ENCODE measurements around the gene FAM24B. TPM values are rescaled to one million over a fixed set of nuclear protein-coding genes. Genes with fewer than 3 reads are reported as not detected.

Gene FAM24B
- total RNA-seq, 1 experiment from 2014 or later = 16.3 TPM

DNA sequence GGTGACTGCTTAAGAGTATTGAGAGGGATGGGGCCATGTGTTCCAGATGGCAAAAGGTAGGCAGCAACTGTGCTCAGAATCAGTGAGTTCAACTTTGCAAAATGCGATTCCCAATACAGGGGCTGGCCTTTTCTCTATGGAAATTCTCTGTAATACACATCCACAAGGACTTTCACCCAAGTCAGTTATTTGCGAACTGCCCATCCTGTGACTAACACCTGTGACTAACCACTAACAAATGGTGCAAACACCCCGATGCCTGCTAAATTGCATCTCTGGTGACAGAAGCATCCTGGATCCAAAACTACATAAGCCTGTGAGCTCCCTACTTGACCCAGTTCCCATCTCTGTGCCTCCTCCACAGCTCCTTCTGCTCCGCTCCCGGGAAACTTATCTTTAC is 24.7 kb downstream of the FAM24B start:
- Histone ChIP-seq H3K27me3 (ENCODE audit: low read length) (no peaks in the 10 kb centered on the region), H3K4me1 (ENCODE audit: low read length) (peaks cover 2% of the 10 kb centered on the region; the same call in 1 of the 2 replicates), H2AFZ (ENCODE audit: low read length) (no peak overlapping the region), H3K4me2 (ENCODE audit: low read depth, low read length, poor library complexity, severe bottlenecking) (no peak overlapping the region), H3K9me2 (replicated peaks; ENCODE audit: insufficient read depth, low read length) (no peaks in the 10 kb centered on the region), H4K20me1 (ENCODE audit: insufficient read depth, low read depth, low read length) (no peaks in the 10 kb centered on the region), H3K9ac (ENCODE audit: low read length) (no peak overlapping the region), H3K27ac (ENCODE audit: low read length) (no peak overlapping the region), H3K79me2 (ENCODE audit: low read length) (peaks cover 48% of the 10 kb centered on the region), H3K36me3 (ENCODE audit: insufficient read depth, low read length) (peaks cover 8% of the 10 kb centered on the region), H3K9me3 (ENCODE audit: low read length) (no peaks in the 10 kb centered on the region), H3K4me3 (ENCODE audit: low read length) (no peak overlapping the region)
- no peak for DNase-seq

DNA sequence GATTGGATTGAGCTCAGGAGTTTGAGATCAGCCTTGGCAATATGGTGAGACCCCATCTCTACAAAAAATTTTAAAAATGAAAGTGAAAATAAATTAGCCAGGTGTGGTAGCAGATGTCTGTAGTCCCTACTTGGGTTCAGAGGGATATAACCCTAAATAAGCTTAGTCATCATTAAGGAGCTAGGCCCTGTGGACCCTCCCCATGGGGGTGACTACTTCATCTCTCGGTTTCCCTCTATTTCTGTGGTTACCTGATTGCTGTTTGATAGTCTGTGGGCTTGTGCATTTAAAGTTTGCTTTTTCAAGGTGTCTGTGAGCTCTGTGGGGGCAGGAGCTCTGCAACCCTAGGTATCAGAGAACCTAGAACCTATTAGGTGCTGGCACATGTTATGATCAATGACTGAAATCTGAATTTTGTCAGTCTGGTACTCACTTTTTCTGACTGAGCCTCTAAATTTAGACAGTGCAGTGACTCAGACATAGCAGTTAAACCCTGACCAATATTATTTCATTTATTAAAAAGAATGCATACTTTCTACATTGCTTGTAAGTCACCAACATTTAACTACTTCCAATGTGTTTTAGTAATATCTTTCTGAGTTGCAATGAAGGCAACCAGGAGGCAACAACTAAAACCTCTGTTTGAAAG is 25.6 kb downstream of the FAM24B start:
- H3K9me3 ChIP-seq (ENCODE audit: low read length) = no peaks in the 10 kb centered on the region
- no peak overlapping the region for H3K4me2 ChIP-seq (ENCODE audit: low read depth, low read length, poor library complexity, severe bottlenecking)
- no peak overlapping the region for H3K4me3 ChIP-seq (ENCODE audit: low read length)
- no peak for DNase-seq
- H4K20me1 ChIP-seq (ENCODE audit: insufficient read depth, low read depth, low read length) = no peaks in the 10 kb centered on the region
- no peak overlapping the region for H3K27ac ChIP-seq (ENCODE audit: low read length)
- peaks cover 6% of the 10 kb centered on the region for H3K36me3 ChIP-seq (ENCODE audit: insufficient read depth, low read length)
- H3K9ac ChIP-seq (ENCODE audit: low read length) = no peak overlapping the region
- no peak overlapping the region for H2AFZ ChIP-seq (ENCODE audit: low read length)
- no peaks in the 10 kb centered on the region for H3K9me2 ChIP-seq (replicated peaks; ENCODE audit: insufficient read depth, low read length)
- H3K4me1 ChIP-seq (ENCODE audit: low read length) = no peaks in the 10 kb centered on the region
- H3K79me2 ChIP-seq (ENCODE audit: low read length) = peaks cover 39% of the 10 kb centered on the region
- H3K27me3 ChIP-seq (ENCODE audit: low read length) = no peaks in the 10 kb centered on the region

DNA sequence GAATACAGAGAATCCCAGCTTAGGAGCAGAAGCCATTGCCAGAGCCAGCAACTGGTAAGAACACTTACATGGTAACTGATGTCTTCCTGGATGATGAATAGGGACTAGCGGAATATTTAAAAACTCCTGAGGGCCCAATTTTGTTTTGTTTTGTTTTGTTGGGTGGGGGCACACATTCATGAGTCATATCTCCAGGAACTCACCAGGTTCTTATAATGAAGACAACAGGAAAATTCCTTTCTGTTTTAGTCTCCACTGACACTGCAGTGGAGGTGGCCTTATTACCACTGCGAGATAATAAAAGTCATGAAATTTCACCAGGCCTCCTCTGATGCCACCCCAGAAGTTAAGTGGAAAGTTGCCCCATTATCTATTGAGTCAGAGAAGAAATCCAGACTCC is 27.1 kb downstream of the FAM24B start:
- no peak for DNase-seq
- no peaks in the 10 kb centered on the region for H3K9me2 ChIP-seq (replicated peaks; ENCODE audit: insufficient read depth, low read length)
- no peaks in the 10 kb centered on the region for H3K27me3 ChIP-seq (ENCODE audit: low read length)
- H4K20me1 ChIP-seq (ENCODE audit: insufficient read depth, low read depth, low read length) = no peaks in the 10 kb centered on the region
- peaks cover 28% of the 10 kb centered on the region for H3K79me2 ChIP-seq (ENCODE audit: low read length)
- H3K9ac ChIP-seq (ENCODE audit: low read length) = no peak overlapping the region
- H3K27ac ChIP-seq (ENCODE audit: low read length) = no peak overlapping the region
- H3K4me3 ChIP-seq (ENCODE audit: low read length) = no peak overlapping the region
- H2AFZ ChIP-seq (ENCODE audit: low read length) = no peak overlapping the region
- peaks cover 6% of the 10 kb centered on the region for H3K36me3 ChIP-seq (ENCODE audit: insufficient read depth, low read length)
- no peaks in the 10 kb centered on the region for H3K4me1 ChIP-seq (ENCODE audit: low read length)
- no peak overlapping the region for H3K4me2 ChIP-seq (ENCODE audit: low read depth, low read length, poor library complexity, severe bottlenecking)
- no peaks in the 10 kb centered on the region for H3K9me3 ChIP-seq (ENCODE audit: low read length)

DNA sequence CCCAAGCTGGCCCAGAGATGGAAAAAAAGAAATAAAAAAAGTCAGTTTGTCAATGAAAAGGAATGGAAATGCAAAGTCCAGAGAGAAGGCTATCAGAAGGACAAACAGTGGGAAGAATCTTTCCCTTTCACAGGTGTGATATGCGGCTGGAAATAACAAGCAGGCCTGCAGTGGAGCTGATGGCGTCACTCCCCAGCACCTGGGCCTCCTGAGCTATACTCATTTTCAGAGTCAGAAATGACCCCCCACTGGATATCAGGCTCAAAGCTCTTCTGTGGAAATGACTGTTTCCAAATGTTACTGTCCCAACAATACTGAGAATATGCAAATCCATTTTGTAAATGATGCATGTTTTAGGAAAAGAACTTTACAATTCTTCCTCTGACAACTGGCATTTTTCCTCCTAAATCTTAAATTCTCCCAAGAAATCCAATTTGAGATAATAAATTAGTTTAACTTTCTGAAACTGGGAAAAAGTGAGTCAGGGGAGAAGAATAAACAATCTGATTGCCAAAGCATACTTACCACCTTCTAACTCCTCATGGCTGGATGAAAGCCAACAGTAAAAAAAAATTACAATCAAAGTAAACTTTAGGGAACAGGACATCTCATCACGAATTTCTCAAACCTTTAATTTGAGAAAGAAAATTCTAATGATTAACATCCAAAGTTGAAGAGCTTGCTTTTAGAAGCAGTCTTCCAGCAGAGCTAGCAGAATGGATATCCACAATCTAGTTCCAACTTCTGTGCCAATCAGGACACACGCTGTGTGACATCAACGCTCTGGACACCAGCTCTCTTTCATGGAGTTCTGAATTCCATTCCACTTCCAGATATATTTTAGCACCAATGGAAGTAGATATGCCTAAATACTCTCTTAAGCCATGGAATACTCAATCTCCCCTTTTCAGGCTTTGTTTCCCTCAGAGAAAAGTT is 28.4 kb downstream of the FAM24B start:
- DNase-seq = no peak
- Histone ChIP-seq H4K20me1 (ENCODE audit: insufficient read depth, low read depth, low read length) (no peaks in the 10 kb centered on the region), H3K79me2 (ENCODE audit: low read length) (peaks cover 21% of the 10 kb centered on the region; the same call in 1 of the 2 replicates), H3K9ac (ENCODE audit: low read length) (no peak overlapping the region), H3K4me1 (ENCODE audit: low read length) (no peaks in the 10 kb centered on the region), H3K27ac (ENCODE audit: low read length) (no peak overlapping the region), H3K4me3 (ENCODE audit: low read length) (no peak overlapping the region), H3K9me3 (ENCODE audit: low read length) (no peaks in the 10 kb centered on the region), H3K9me2 (replicated peaks; ENCODE audit: insufficient read depth, low read length) (no peaks in the 10 kb centered on the region), H3K36me3 (ENCODE audit: insufficient read depth, low read length) (peaks cover 6% of the 10 kb centered on the region), H2AFZ (ENCODE audit: low read length) (no peak overlapping the region), H3K4me2 (ENCODE audit: low read depth, low read length, poor library complexity, severe bottlenecking) (no peak overlapping the region), H3K27me3 (ENCODE audit: low read length) (no peaks in the 10 kb centered on the region)

DNA sequence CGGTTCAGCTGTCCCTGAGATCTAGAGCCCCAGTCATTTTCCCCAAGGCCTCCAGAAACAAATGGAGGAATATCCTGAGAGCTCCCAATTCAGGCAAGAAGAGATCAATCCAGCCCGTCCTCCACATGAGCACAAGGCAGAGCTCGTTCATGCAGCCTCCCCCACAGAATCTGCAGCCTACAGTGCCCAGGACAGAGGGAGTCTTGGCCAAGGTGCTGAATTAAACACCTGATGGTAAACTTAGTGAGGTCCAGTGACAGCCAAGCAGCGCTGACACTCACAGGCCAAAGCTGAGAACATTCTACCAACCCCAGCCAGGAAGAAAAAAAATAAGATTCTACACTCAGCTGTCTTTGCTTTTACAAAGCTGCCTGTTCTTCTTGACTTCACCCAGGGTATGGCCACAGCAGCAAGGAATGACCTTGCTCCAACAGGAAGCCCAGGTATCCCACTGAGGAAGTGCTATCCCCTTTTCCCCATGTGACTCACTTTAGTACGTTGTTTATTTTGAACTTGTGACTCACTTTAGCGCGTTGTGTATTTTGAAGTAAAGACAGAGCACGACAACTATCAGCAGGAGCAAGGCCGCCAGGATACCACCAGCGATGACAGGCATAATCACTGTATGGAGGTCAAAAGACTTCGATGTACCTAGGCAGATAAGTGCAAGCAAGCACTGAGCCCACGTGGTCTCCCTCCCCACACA is 29.3 kb downstream of the FAM24B start:
- peaks cover 6% of the 10 kb centered on the region for H3K36me3 ChIP-seq (ENCODE audit: insufficient read depth, low read length)
- no peak overlapping the region for H3K4me2 ChIP-seq (ENCODE audit: low read depth, low read length, poor library complexity, severe bottlenecking)

DNA sequence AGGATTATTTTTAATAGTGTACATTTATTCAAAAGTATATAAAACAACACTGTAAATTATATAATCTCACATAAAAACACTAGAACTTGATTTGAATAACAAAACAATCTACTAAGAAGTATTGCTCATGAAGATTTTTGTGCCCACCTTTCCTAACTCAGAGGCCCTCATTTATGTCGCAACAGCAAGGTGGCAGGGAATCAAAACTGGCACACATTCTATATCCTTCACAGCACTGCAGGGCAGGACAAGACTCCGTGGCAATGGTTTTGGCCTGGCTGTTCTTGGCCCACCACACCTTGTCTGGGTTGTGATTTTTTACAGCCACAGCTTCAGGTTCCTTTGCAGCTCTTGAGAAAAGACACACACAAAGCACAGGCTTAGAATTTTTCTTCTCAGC is 30.3 kb downstream of the FAM24B start:
- H3K36me3 ChIP-seq (ENCODE audit: insufficient read depth, low read length) = peaks cover 6% of the 10 kb centered on the region
- H3K9ac ChIP-seq (ENCODE audit: low read length) = no peak overlapping the region
- no peak overlapping the region for H3K27ac ChIP-seq (ENCODE audit: low read length)
- no peaks in the 10 kb centered on the region for H3K9me2 ChIP-seq (replicated peaks; ENCODE audit: insufficient read depth, low read length)
- H3K4me3 ChIP-seq (ENCODE audit: low read length) = no peak overlapping the region
- no peak overlapping the region for H2AFZ ChIP-seq (ENCODE audit: low read length)
- no peak for DNase-seq
- no peaks in the 10 kb centered on the region for H3K27me3 ChIP-seq (ENCODE audit: low read length)
- H3K9me3 ChIP-seq (ENCODE audit: low read length) = no peaks in the 10 kb centered on the region
- H3K4me1 ChIP-seq (ENCODE audit: low read length) = no peaks in the 10 kb centered on the region
- peaks cover 9% of the 10 kb centered on the region; the same call in 1 of the 2 replicates for H3K79me2 ChIP-seq (ENCODE audit: low read length)
- H3K4me2 ChIP-seq (ENCODE audit: low read depth, low read length, poor library complexity, severe bottlenecking) = no peak overlapping the region
- no peaks in the 10 kb centered on the region for H4K20me1 ChIP-seq (ENCODE audit: insufficient read depth, low read depth, low read length)

More for the DNA sequence above, 29.3 kb downstream of the FAM24B start:
- Histone ChIP-seq H4K20me1 (ENCODE audit: insufficient read depth, low read depth, low read length) (no peaks in the 10 kb centered on the region), H3K4me3 (ENCODE audit: low read length) (no peak overlapping the region), H3K4me1 (ENCODE audit: low read length) (no peaks in the 10 kb centered on the region), H3K9ac (ENCODE audit: low read length) (no peak overlapping the region), H3K27me3 (ENCODE audit: low read length) (no peaks in the 10 kb centered on the region), H3K9me2 (replicated peaks; ENCODE audit: insufficient read depth, low read length) (no peaks in the 10 kb centered on the region), H2AFZ (ENCODE audit: low read length) (no peak overlapping the region), H3K79me2 (ENCODE audit: low read length) (peaks cover 15% of the 10 kb centered on the region; the same call in 1 of the 2 replicates), H3K9me3 (ENCODE audit: low read length) (no peaks in the 10 kb centered on the region), H3K27ac (ENCODE audit: low read length) (no peak overlapping the region)
- no peak for DNase-seq

DNA sequence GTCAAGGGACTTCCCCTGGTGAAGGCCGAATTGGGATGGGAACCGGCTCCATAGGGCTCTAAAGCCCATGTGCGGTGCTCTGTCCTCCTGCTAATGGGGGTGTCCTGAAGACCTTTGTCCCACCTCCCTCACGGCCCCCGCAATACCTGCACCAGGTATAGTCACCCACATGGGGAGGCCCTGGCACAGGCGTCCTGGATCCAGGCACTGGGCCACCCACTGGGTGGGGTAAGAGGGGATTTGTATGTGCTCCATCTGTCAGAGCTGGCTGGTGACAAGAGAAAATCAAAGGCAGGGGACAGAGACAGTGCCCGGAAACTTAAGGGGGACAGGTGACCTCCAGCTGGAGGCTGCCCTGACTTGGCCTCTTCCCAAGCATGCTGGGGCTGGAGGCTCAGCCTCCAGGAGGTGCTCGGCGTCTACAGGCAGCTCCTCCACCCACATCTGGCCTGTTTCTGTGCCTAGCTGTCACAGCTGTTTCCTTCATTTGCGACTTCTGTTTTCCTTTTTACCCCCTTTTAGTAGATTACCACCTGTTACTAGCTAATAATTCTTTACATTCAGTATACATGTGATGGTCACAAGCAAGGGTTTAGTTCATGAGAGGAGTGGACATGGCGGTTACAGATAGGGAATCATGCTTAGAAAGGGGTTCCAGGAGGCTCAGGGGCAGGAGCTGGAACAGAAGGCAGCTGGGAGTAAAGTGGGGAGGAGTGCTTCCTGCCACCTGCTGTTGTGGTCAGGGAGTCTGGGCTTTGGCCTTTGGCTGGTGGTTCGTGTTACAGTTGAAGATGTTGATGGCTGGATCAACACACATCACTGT is 31.4 kb downstream of the FAM24B start:
- Histone ChIP-seq H3K27ac (ENCODE audit: low read length) (no peak overlapping the region), H4K20me1 (ENCODE audit: insufficient read depth, low read depth, low read length) (no peaks in the 10 kb centered on the region), H2AFZ (ENCODE audit: low read length) (no peak overlapping the region), H3K27me3 (ENCODE audit: low read length) (no peaks in the 10 kb centered on the region), H3K79me2 (ENCODE audit: low read length) (peaks cover 6% of the 10 kb centered on the region; the same call in 1 of the 2 replicates), H3K9me2 (replicated peaks; ENCODE audit: insufficient read depth, low read length) (no peaks in the 10 kb centered on the region), H3K4me2 (ENCODE audit: low read depth, low read length, poor library complexity, severe bottlenecking) (no peak overlapping the region), H3K4me3 (ENCODE audit: low read length) (no peak overlapping the region), H3K4me1 (ENCODE audit: low read length) (no peaks in the 10 kb centered on the region), H3K36me3 (ENCODE audit: insufficient read depth, low read length) (peaks cover 6% of the 10 kb centered on the region; the same call in 1 of the 2 replicates), H3K9me3 (ENCODE audit: low read length) (no peaks in the 10 kb centered on the region), H3K9ac (ENCODE audit: low read length) (no peak overlapping the region)
- DNase-seq = no peak
